ENCODE results near the gene AASDH. TPM values are rescaled to one million over a fixed set of nuclear protein-coding genes. Genes with fewer than 3 reads are reported as not detected.

Gene AASDH
- total RNA-seq, 3 donors from 2014 or later (not counting 1 experiment from before 2014, with no cell fraction given) = 9.5 to 14.2 (median 9.6) TPM

Other genes with a start within 250 kb of the AASDH start
- 1 to 10 TPM; 4.3 to 8.9 (median 6.2) TPM for gene PPAT, start 48.1 kb upstream of the AASDH start, total RNA-seq
- gene PAICS, start 48.8 kb upstream of the AASDH start, total RNA-seq = 10 to 100 TPM; 15.8 to 20.0 (median 17.6) TPM
- gene SRP72, start 80.1 kb upstream of the AASDH start, total RNA-seq = 100 to 1,000 TPM; 102 to 131 (median 120) TPM
- under 1 TPM in 2 of 3 donors, not detected in 1; 0.27 to 0.49 TPM for gene ARL9, start 118.3 kb upstream of the AASDH start, total RNA-seq